Neural cell (in vitro differentiated cells): ENCODE results near the gene HIVEP2. TPM values are rescaled to one million over a fixed set of nuclear protein-coding genes. Genes with fewer than 3 reads are reported as not detected.

Experiments
- H2AFZ ChIP-seq: fragments of 200-600, 300-800 bp; sonication (generic), shearing (Covaris generic); 2 replicates; pipeline ENCODE4 v1.6.0; 2014; ENCODE audit warnings: low read depth, mild to moderate bottlenecking, antibody characterized with exemption, low read length, moderate library complexity
- H3F3A ChIP-seq: fragments of 200-600 bp; shearing (Covaris generic); 2 replicates; pipeline ENCODE4 v1.6.1; 2016; ENCODE audit warnings: mild to moderate bottlenecking, moderate library complexity, mixed read lengths, antibody characterized with exemption, low read length; ENCODE audit not compliant: insufficient read depth, poor library complexity, severe bottlenecking
- H3K27ac ChIP-seq: fragments of 200-600, 300-800 bp; sonication (generic), shearing (Covaris generic); 2 replicates; pipeline ENCODE4 v1.5.1; 2014; ENCODE audit warnings: mild to moderate bottlenecking, low read length, moderate library complexity
- H3K27me3 ChIP-seq: fragments of 300-800, 200-600 bp; sonication (generic), shearing (Covaris generic); 2 replicates; pipeline ENCODE4 v1.6.0; 2014; ENCODE audit warnings: mild to moderate bottlenecking, low read depth, low read length, moderate library complexity; ENCODE audit not compliant: insufficient read depth
- H3K36me3 ChIP-seq: fragments of 300-800, 200-600 bp; sonication (generic), shearing (Covaris generic); 2 replicates; pipeline ENCODE4 v1.5.1; 2014; ENCODE audit warnings: mild to moderate bottlenecking, antibody characterized with exemption, low read length, moderate library complexity; ENCODE audit not compliant: insufficient read depth
- H3K4me2 ChIP-seq: fragments of 300-800, 200-600 bp; sonication (generic), shearing (Covaris generic); 2 replicates; pipeline ENCODE4 v1.6.0; 2014; ENCODE audit warnings: mild to moderate bottlenecking, low read length
- H3K4me3 ChIP-seq: fragments of 300-800, 200-600 bp; sonication (generic), shearing (Covaris generic); 2 replicates; pipeline ENCODE4 v1.5.1; 2014; ENCODE audit warnings: mild to moderate bottlenecking, low read length, moderate library complexity
- H3K79me2 ChIP-seq: fragments of 200-600 bp; shearing (Covaris generic); replicated peaks from 2 replicates; pipeline ENCODE4 v1.6.0; 2014; ENCODE audit warnings: mild to moderate bottlenecking, low read length, moderate library complexity; ENCODE audit not compliant: insufficient read depth
- H3K9ac ChIP-seq: fragments of 300-800, 200-600 bp; sonication (generic), shearing (Covaris generic); 2 replicates; pipeline ENCODE4 v1.6.1; 2016; ENCODE audit warnings: mild to moderate bottlenecking, low read length, mixed read lengths
- H3K9me2 ChIP-seq: fragments of 200-600 bp; shearing (Covaris generic); 2 replicates; pipeline ENCODE4 v1.6.1; 2016; ENCODE audit warnings: mild to moderate bottlenecking, low read length, mixed read lengths; ENCODE audit not compliant: insufficient read depth
- H3K9me3 ChIP-seq: fragments of 200-600, 300-800 bp; sonication (generic), shearing (Covaris generic); 2 replicates; pipeline ENCODE4 v1.6.1; 2016; ENCODE audit warnings: mild to moderate bottlenecking, mixed run types, low read length, moderate library complexity, mixed read lengths
- H4K20me1 ChIP-seq: fragments of 200-600 bp; shearing (Covaris generic); 2 replicates; pipeline ENCODE4 v1.6.1; 2016; ENCODE audit warnings: mild to moderate bottlenecking, mixed run types; ENCODE audit not compliant: insufficient read depth
- EP300 ChIP-seq: fragments of 450-650 bp; conservative IDR thresholded peaks from 2 replicates; pipeline ENCODE4 v1.6.1; 2014; ENCODE audit warnings: antibody characterized with exemption, mild to moderate bottlenecking, moderate library complexity; ENCODE audit not compliant: poor library complexity, severe bottlenecking
- EZH2 ChIP-seq: fragments of 200-600, 300-800 bp; shearing (Covaris generic), sonication (generic); IDR thresholded peaks from 2 replicates; pipeline ENCODE4 v1.6.1; 2014; ENCODE audit warnings: antibody characterized with exemption, low read length, borderline replicate concordance, mild to moderate bottlenecking; ENCODE audit not compliant: insufficient read depth, poor library complexity, severe bottlenecking
- MXI1 ChIP-seq: fragments of 450-650 bp; conservative IDR thresholded peaks from 2 replicates; pipeline ENCODE4 v1.6.1; 2014; ENCODE audit warnings: antibody characterized with exemption, mild to moderate bottlenecking; ENCODE audit not compliant: poor library complexity, severe bottlenecking
- POLR2AphosphoS5 ChIP-seq: IDR thresholded peaks from 2 replicates; pipeline ENCODE4 v1.6.1; 2012
- RAD21 ChIP-seq: fragments of 450-650 bp; conservative IDR thresholded peaks from 2 replicates; pipeline ENCODE4 v1.6.1; 2014; ENCODE audit warnings: antibody characterized with exemption, mild to moderate bottlenecking, moderate library complexity
- REST ChIP-seq: IDR thresholded peaks from 2 replicates; pipeline ENCODE4 v1.6.1; 2012; ENCODE audit warnings: borderline replicate concordance
- SMC3 ChIP-seq: fragments of 450-650 bp; conservative IDR thresholded peaks from 2 replicates; pipeline ENCODE4 v1.6.1; 2014; ENCODE audit warnings: antibody characterized with exemption, mild to moderate bottlenecking, moderate library complexity; ENCODE audit not compliant: poor library complexity
- TAF1 ChIP-seq: IDR thresholded peaks from 2 replicates; pipeline ENCODE4 v1.6.1; 2012; ENCODE audit warnings: low read depth
- polyA plus RNA-seq: library from polyadenylated mRNA; depleted of rRNA; stranded (reverse); fragments of >200 nt; gene quantifications from 2 replicates; pipeline ENCODE4 v1.2.3, GENCODE V29; 2014
- TF ChIP-seq, protein P1 (sequence below): fragments of 450-650 bp; IDR thresholded peaks from 2 replicates; pipeline ENCODE4 v1.5.1; 2014; ENCODE audit warnings: antibody characterized with exemption, mild to moderate bottlenecking, moderate library complexity; ENCODE audit not compliant: poor library complexity, severe bottlenecking

The HIVEP2 gene
- polyA plus RNA-seq, 1 donor from 2014 or later, result 6.0 TPM

GRCh38 chr6:142771162-142771561 lies 173.8 kb downstream of the HIVEP2 start:
- H3K9ac ChIP-seq, result no peak overlapping the region
- H3F3A ChIP-seq, result no peaks in the 10 kb centered on the region
- peaks cover 4% of the 10 kb centered on the region for H3K36me3 ChIP-seq
- H3K9me2 ChIP-seq, result no peaks in the 10 kb centered on the region
- H4K20me1 ChIP-seq, result no peaks in the 10 kb centered on the region
- H2AFZ ChIP-seq, result no peak overlapping the region
- H3K79me2 ChIP-seq, result no peaks in the 10 kb centered on the region
- no peak overlapping the region for H3K4me3 ChIP-seq
- TF ChIP-seq EP300 (no peak), REST (no peak)
- H3K27ac ChIP-seq, result no peak overlapping the region
- H3K27me3 ChIP-seq, result no peaks in the 10 kb centered on the region
- H3K9me3 ChIP-seq, result no peaks in the 10 kb centered on the region
- H3K4me2 ChIP-seq, result no peak overlapping the region

DNA sequence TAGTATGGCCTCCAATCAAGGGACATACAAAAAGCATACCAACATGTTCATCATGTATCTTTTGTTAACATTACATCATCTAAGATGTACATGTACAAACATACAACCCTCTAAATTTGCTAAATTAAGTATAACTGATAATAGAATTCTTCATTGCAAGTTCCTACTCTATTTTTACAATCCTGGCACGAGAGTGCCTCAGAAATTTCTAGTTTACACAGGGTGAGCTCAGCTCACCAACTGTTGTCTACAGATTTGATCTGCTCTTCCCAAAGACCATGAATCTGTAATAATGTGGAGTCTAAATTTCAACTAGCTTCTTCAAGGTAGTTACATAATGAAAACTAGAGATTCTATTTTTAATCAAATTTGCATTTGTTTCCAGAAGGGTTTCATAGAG lies 179.7 kb downstream of the HIVEP2 start:
- no peaks in the 10 kb centered on the region for H3K79me2 ChIP-seq
- no peaks in the 10 kb centered on the region for H3K27me3 ChIP-seq
- H2AFZ ChIP-seq, result no peak overlapping the region
- H3K36me3 ChIP-seq, result no peaks in the 10 kb centered on the region
- no peak overlapping the region for H3K27ac ChIP-seq
- H3K9ac ChIP-seq, result no peak overlapping the region
- TF ChIP-seq REST, result no peak
- no peak for TF ChIP-seq SMC3
- TF ChIP-seq, protein P1, sequence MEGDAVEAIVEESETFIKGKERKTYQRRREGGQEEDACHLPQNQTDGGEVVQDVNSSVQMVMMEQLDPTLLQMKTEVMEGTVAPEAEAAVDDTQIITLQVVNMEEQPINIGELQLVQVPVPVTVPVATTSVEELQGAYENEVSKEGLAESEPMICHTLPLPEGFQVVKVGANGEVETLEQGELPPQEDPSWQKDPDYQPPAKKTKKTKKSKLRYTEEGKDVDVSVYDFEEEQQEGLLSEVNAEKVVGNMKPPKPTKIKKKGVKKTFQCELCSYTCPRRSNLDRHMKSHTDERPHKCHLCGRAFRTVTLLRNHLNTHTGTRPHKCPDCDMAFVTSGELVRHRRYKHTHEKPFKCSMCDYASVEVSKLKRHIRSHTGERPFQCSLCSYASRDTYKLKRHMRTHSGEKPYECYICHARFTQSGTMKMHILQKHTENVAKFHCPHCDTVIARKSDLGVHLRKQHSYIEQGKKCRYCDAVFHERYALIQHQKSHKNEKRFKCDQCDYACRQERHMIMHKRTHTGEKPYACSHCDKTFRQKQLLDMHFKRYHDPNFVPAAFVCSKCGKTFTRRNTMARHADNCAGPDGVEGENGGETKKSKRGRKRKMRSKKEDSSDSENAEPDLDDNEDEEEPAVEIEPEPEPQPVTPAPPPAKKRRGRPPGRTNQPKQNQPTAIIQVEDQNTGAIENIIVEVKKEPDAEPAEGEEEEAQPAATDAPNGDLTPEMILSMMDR, result no peak
- TF ChIP-seq RAD21, result no peak
- no peak for TF ChIP-seq POLR2AphosphoS5
- TF ChIP-seq EZH2, result no peak
- TF ChIP-seq MXI1, result no peak
- TF ChIP-seq TAF1, result no peak
- TF ChIP-seq EP300, result no peak
- no peaks in the 10 kb centered on the region for H3K9me2 ChIP-seq
- H3K4me3 ChIP-seq, result no peak overlapping the region
- H3F3A ChIP-seq, result no peaks in the 10 kb centered on the region
- H3K9me3 ChIP-seq, result no peaks in the 10 kb centered on the region
- H4K20me1 ChIP-seq, result no peaks in the 10 kb centered on the region
- no peak overlapping the region for H3K4me2 ChIP-seq
